Neural progenitor cell (in vitro differentiated cells): Measurements from ENCODE around the gene PTGIR. TPM values are rescaled to one million over a fixed set of nuclear protein-coding genes. Genes with fewer than 3 reads are reported as not detected.

ENCODE experiments used
- DNase-seq: peaks from one replicate; pipeline ENCODE4 v3.0.0-alpha.2; 2016; ENCODE audit warnings: low spot score
- H2AFZ ChIP-seq: fragments of 200-600 bp; sonication (generic); replicated peaks from 2 replicates; pipeline ENCODE4 v1.6.1; 2016; ENCODE audit warnings: antibody characterized with exemption
- H3F3A ChIP-seq: fragments of 200-600 bp; sonication (generic); 2 replicates; pipeline ENCODE4 v1.6.1; 2016; ENCODE audit warnings: antibody characterized with exemption, low read depth
- H3K27ac ChIP-seq: fragments of 200-600 bp; sonication (generic); 2 replicates; pipeline ENCODE4 v1.5.1; 2016; ENCODE audit warnings: mild to moderate bottlenecking
- H3K27me3 ChIP-seq: fragments of 200-600 bp; sonication (generic); 2 replicates; pipeline ENCODE4 v1.6.1; 2016; ENCODE audit warnings: mild to moderate bottlenecking, moderate library complexity
- H3K36me3 ChIP-seq: fragments of 200-600 bp; sonication (generic); 2 replicates; pipeline ENCODE4 v1.5.1; 2016
- H3K4me1 ChIP-seq: fragments of 200-600 bp; sonication (generic); 2 replicates; pipeline ENCODE4 v1.6.1; 2016; ENCODE audit warnings: mixed run types
- H3K4me2 ChIP-seq: fragments of 200-600 bp; sonication (generic); 2 replicates; pipeline ENCODE4 v1.6.1; 2016
- H3K4me3 ChIP-seq: fragments of 200-600 bp; sonication (generic); 2 replicates; pipeline ENCODE4 v1.5.1; 2016
- H3K79me2 ChIP-seq: fragments of 200-600 bp; sonication (generic); 2 replicates; pipeline ENCODE4 v1.6.1; 2016; ENCODE audit warnings: low read depth
- H3K9ac ChIP-seq: fragments of 200-600 bp; sonication (generic); 2 replicates; pipeline ENCODE4 v1.6.1; 2016
- H3K9me3 ChIP-seq: fragments of 200-600 bp; sonication (generic); 2 replicates; pipeline ENCODE4 v1.5.1; 2016; ENCODE audit warnings: low read depth
- H4K20me1 ChIP-seq: fragments of 200-600 bp; sonication (generic); 2 replicates; pipeline ENCODE4 v1.6.1; 2016; ENCODE audit warnings: low read depth
- H3K27ac Mint-ChIP-seq: 3 replicates; pipeline ENCODE4 v1.8.0; 2021; ENCODE audit warnings: mixed read lengths
- H3K27me3 Mint-ChIP-seq: 2 replicates; pipeline ENCODE4 v1.8.0; 2022; ENCODE audit warnings: low read depth, mild to moderate bottlenecking, inconsistent platforms, moderate library complexity, mixed read lengths; ENCODE audit not compliant: insufficient read depth
- H3K36me3 Mint-ChIP-seq: 3 replicates; pipeline ENCODE4 v1.8.0; 2021; ENCODE audit warnings: mixed read lengths
- H3K4me1 Mint-ChIP-seq: 3 replicates; pipeline ENCODE4 v1.8.0; 2021; ENCODE audit warnings: mixed read lengths
- H3K4me3 Mint-ChIP-seq: 3 replicates; pipeline ENCODE4 v1.8.0; 2021; ENCODE audit warnings: mild to moderate bottlenecking, moderate library complexity, mixed read lengths
- H3K9me3 Mint-ChIP-seq: 3 replicates; pipeline ENCODE4 v1.8.0; 2020; ENCODE audit warnings: mixed read lengths
- CTCF ChIP-seq: fragments of 200-600 bp; sonication (generic); IDR thresholded peaks from 2 replicates; pipeline ENCODE4 v1.5.1; 2017; ENCODE audit warnings: antibody characterized with exemption, mild to moderate bottlenecking
- EZH2 ChIP-seq: fragments of 200-600 bp; sonication (generic); IDR thresholded peaks from 2 replicates; pipeline ENCODE4 v1.6.1; 2017; ENCODE audit warnings: antibody characterized with exemption, mild to moderate bottlenecking, moderate library complexity
- EZH2phosphoT487 ChIP-seq: fragments of 200-600 bp; sonication (generic); IDR thresholded peaks from 2 replicates; pipeline ENCODE4 v1.6.1; 2017; ENCODE audit warnings: antibody characterized with exemption
- total RNA-seq: library from RNA; depleted of rRNA; stranded (reverse); fragments of >200 nt; gene quantifications from 2 replicates; pipeline ENCODE4 v1.2.3, GENCODE V29; 2015; ENCODE audit warnings: low replicate concordance

The PTGIR gene
- total RNA-seq, 1 donor from 2014 or later = not detected

GRCh38 chr19:46637224-46637623, 12.3 kb upstream of the PTGIR start:
- no peak overlapping the region for H3K9ac ChIP-seq
- no peak overlapping the region for H2AFZ ChIP-seq
- Mint-ChIP-seq H3K27me3 (peaks cover 31% of the 10 kb centered on the region), H3K36me3 (no peaks in the 10 kb centered on the region), H3K4me1 (peaks cover 20% of the 10 kb centered on the region), H3K9me3 (no peaks in the 10 kb centered on the region), H3K27ac (no peak overlapping the region), H3K4me3 (no peak overlapping the region)
- no peak overlapping the region for H3K4me2 ChIP-seq
- H4K20me1 ChIP-seq = peaks cover 3% of the 10 kb centered on the region
- no peaks in the 10 kb centered on the region for H3K36me3 ChIP-seq
- no peaks in the 10 kb centered on the region for H3K9me3 ChIP-seq
- DNase-seq = no peak
- peaks cover 89% of the 10 kb centered on the region for H3K27me3 ChIP-seq
- no peak overlapping the region for H3K4me3 ChIP-seq
- H3K4me1 ChIP-seq = peaks cover 11% of the 10 kb centered on the region
- no peak overlapping the region for H3K27ac ChIP-seq
- TF ChIP-seq EZH2phosphoT487 = no peak
- no peak for TF ChIP-seq CTCF
- no peak for TF ChIP-seq EZH2
- no peaks in the 10 kb centered on the region for H3K79me2 ChIP-seq
- H3F3A ChIP-seq = peaks cover 22% of the 10 kb centered on the region

GRCh38 chr19:46635920-46636761, 11.3 kb upstream of the PTGIR start, which contains the start of gene GNG8:
Gene GNG8 (minus strand): TSS chr19:46636202. CDS start chr19:46634682, 1,520 bp downstream.
- Histone ChIP-seq H3K27me3 (peaks cover 87% of the 10 kb centered on the region), H3K36me3 (no peaks in the 10 kb centered on the region), H3K9ac (no peak within 1 kb of the TSS), H3K79me2 (no peaks in the 10 kb centered on the region), H3F3A (peaks cover 22% of the 10 kb centered on the region), H3K4me2 (peak within 1 kb of the TSS; percentile 88), H4K20me1 (peaks cover 3% of the 10 kb centered on the region), H2AFZ (no peak within 1 kb of the TSS), H3K4me3 (peak within 1 kb of the TSS; percentile 68), H3K27ac (no peak within 1 kb of the TSS), H3K4me1 (peaks cover 16% of the 10 kb centered on the region), H3K9me3 (no peaks in the 10 kb centered on the region)
- DNase-seq = peak; percentile 72
- peak within 1 kb of the TSS; percentile 57 for H3K27ac Mint-ChIP-seq
- no peak for TF ChIP-seq EZH2
- TF ChIP-seq CTCF = no peak
- TF ChIP-seq EZH2phosphoT487 = no peak
- H3K27me3 Mint-ChIP-seq = peaks cover 24% of the 10 kb centered on the region
- H3K4me1 Mint-ChIP-seq = peaks cover 29% of the 10 kb centered on the region
- no peaks in the 10 kb centered on the region for H3K9me3 Mint-ChIP-seq
- H3K36me3 Mint-ChIP-seq = no peaks in the 10 kb centered on the region
- peak within 1 kb of the TSS; percentile 77 for H3K4me3 Mint-ChIP-seq

GRCh38 chr19:46634656-46635218, 9.8 kb upstream of the PTGIR start:
- H3K9ac ChIP-seq = no peak overlapping the region
- peak; percentile 55 for DNase-seq
- no peaks in the 10 kb centered on the region for H3K36me3 ChIP-seq
- H3K27ac ChIP-seq = no peak overlapping the region
- no peak overlapping the region for H2AFZ ChIP-seq
- peaks cover 18% of the 10 kb centered on the region for H3F3A ChIP-seq
- TF ChIP-seq CTCF = no peak
- no peak for TF ChIP-seq EZH2phosphoT487
- TF ChIP-seq EZH2 = no peak
- H3K9me3 Mint-ChIP-seq = no peaks in the 10 kb centered on the region
- peak overlapping the region; percentile 88 for H3K4me2 ChIP-seq
- H3K4me1 Mint-ChIP-seq = peaks cover 36% of the 10 kb centered on the region
- no peaks in the 10 kb centered on the region for H3K79me2 ChIP-seq
- no peaks in the 10 kb centered on the region for H3K36me3 Mint-ChIP-seq
- peaks cover 15% of the 10 kb centered on the region for H3K27me3 Mint-ChIP-seq
- H3K4me3 ChIP-seq = peak overlapping the region; percentile 68
- H3K4me3 Mint-ChIP-seq = peak overlapping the region; percentile 81
- no peaks in the 10 kb centered on the region for H3K9me3 ChIP-seq
- no peak overlapping the region for H3K27ac Mint-ChIP-seq
- peaks cover 73% of the 10 kb centered on the region for H3K27me3 ChIP-seq
- peaks cover 3% of the 10 kb centered on the region for H4K20me1 ChIP-seq
- peaks cover 21% of the 10 kb centered on the region for H3K4me1 ChIP-seq
